Left ventricle myocardium inferior (tissue), 1 donor: Measurements from ENCODE around the gene FIBCD1. TPM values are rescaled to one million over a fixed set of nuclear protein-coding genes. Genes with fewer than 3 reads are reported as not detected.

Source experiments
- DNase-seq: peaks from one replicate; pipeline ENCODE4 v3.0.0-alpha.2; 2020
- H3K27ac ChIP-seq: fragments of 200-600 bp; replicated peaks from 2 replicates; pipeline ENCODE4 v1.8.0; 2021
- H3K27me3 ChIP-seq: fragments of 200-600 bp; 2 replicates; pipeline ENCODE4 v1.8.0; 2021; ENCODE audit warnings: low read depth
- H3K36me3 ChIP-seq: fragments of 200-600 bp; 2 replicates; pipeline ENCODE4 v1.8.0; 2021
- H3K4me1 ChIP-seq: fragments of 200-600 bp; 2 replicates; pipeline ENCODE4 v1.8.0; 2021
- H3K4me3 ChIP-seq: fragments of 200-600 bp; 2 replicates; pipeline ENCODE4 v1.8.0; 2021; ENCODE audit warnings: mild to moderate bottlenecking, moderate library complexity
- H3K9me3 ChIP-seq: fragments of 200-600 bp; replicated peaks from 2 replicates; pipeline ENCODE4 v1.8.0; 2021
- CTCF ChIP-seq: fragments of 200-600 bp; IDR thresholded peaks from 2 replicates; pipeline ENCODE4 v1.8.0; 2021; ENCODE audit warnings: antibody characterized with exemption, mild to moderate bottlenecking, borderline replicate concordance
- intact Hi-C: fragments of 100-400 bp; cut with micrococcal nuclease; formaldehyde crosslinking; loops from one replicate; pipeline ENCODE4 v1.11.0; 2022
- total RNA-seq: library from RNA; stranded (reverse); fragmentation: NEBNext Ultra II Directional; extraction: Animal tissue kit (Norgen Biotek cat#: 25700); gene quantifications from one replicate; pipeline ENCODE4 v1.2.1, GENCODE V29; 2021
- donor health status: DM: no; HTN: yes; CAD: no; lungs with severe emphysema.

The FIBCD1 gene
- total RNA-seq, 1 donor from 2014 or later: 0.58 TPM

- Histone ChIP-seq H3K36me3 (no peaks in the 10 kb centered on the region), H3K27ac (no peak overlapping the region), H3K9me3 (no peaks in the 10 kb centered on the region), H3K4me3 (no peak overlapping the region), H3K27me3 (peaks cover 77% of the 10 kb centered on the region), H3K4me1 (peaks cover 32% of the 10 kb centered on the region)
- intact Hi-C loops: loop anchor here (10.0 kb wide), 1 partner anchor 236 kb away; no protein-coding TSS in a partner anchor
- TF ChIP-seq CTCF: peak; percentile 88
- DNase-seq: peak; percentile 62
Measured at GRCh38 chr9:130940693-130941576, 1.9 kb upstream of the FIBCD1 start.

- no peak for DNase-seq
- Histone ChIP-seq H3K27me3 (peaks cover 85% of the 10 kb centered on the region), H3K27ac (no peak overlapping the region), H3K36me3 (no peaks in the 10 kb centered on the region), H3K4me3 (peak overlapping the region; percentile 67), H3K4me1 (peaks cover 32% of the 10 kb centered on the region), H3K9me3 (no peaks in the 10 kb centered on the region)
- no peak for TF ChIP-seq CTCF
- intact Hi-C loops: loop anchor here (10.0 kb wide), 1 partner anchor 235 kb away; no protein-coding TSS in a partner anchor
Measured at GRCh38 chr9:130940027-130940549, 1.0 kb upstream of the FIBCD1 start.

- no peak for TF ChIP-seq CTCF
- H3K27ac ChIP-seq: no peak overlapping the region
- intact Hi-C loops: loop anchor here (10.0 kb wide), 2 partner anchors 65 to 235 kb away; no protein-coding TSS in a partner anchor
- H3K9me3 ChIP-seq: no peaks in the 10 kb centered on the region
- DNase-seq: no peak
- peaks cover 32% of the 10 kb centered on the region for H3K4me1 ChIP-seq
- peak overlapping the region; percentile 67 for H3K4me3 ChIP-seq
- H3K27me3 ChIP-seq: peaks cover 91% of the 10 kb centered on the region
- H3K36me3 ChIP-seq: no peaks in the 10 kb centered on the region
Measured at GRCh38 chr9:130939405-130940026, 469 bp upstream of the FIBCD1 start.

- intact Hi-C loops: loop anchor here (10.0 kb wide), 1 partner anchor 63 kb away; no protein-coding TSS in a partner anchor
- no peak for TF ChIP-seq CTCF
- H3K27ac ChIP-seq: no peak overlapping the region
- DNase-seq: no peak
- H3K27me3 ChIP-seq: peaks cover 100% of the 10 kb centered on the region
- no peaks in the 10 kb centered on the region for H3K9me3 ChIP-seq
- peak overlapping the region; percentile 67 for H3K4me3 ChIP-seq
- no peaks in the 10 kb centered on the region for H3K36me3 ChIP-seq
- H3K4me1 ChIP-seq: peaks cover 40% of the 10 kb centered on the region
Measured at GRCh38 chr9:130938184-130938651, 829 bp downstream of the FIBCD1 start.

- H3K9me3 ChIP-seq: no peaks in the 10 kb centered on the region
- peaks cover 48% of the 10 kb centered on the region for H3K4me1 ChIP-seq
- intact Hi-C loops: loop anchor here (10.0 kb wide), 1 partner anchor 63 kb away; no protein-coding TSS in a partner anchor
- H3K27ac ChIP-seq: no peak overlapping the region
- H3K4me3 ChIP-seq: peak overlapping the region; percentile 67
- TF ChIP-seq CTCF: no peak
- no peaks in the 10 kb centered on the region for H3K36me3 ChIP-seq
- no peak for DNase-seq
- H3K27me3 ChIP-seq: peaks cover 100% of the 10 kb centered on the region
Measured at GRCh38 chr9:130937146-130938076, 1.6 kb downstream of the FIBCD1 start.
